Inflammatory macrophage treated with lipopolysaccharide for 1 hour (primary cell): ENCODE measurements around the gene PCCB.
"Not testable (repeated sequence)": the region's sequence is repeated elsewhere in the genome, so short reads cannot be mapped to it uniquely, and the experiment has no call there.

Experiments
- DNase-seq, 2 donors: peaks; one replicate each; pipeline ENCODE4 v3.0.0-alpha.2; 2020 to 2022

Gene PCCB

DNA sequence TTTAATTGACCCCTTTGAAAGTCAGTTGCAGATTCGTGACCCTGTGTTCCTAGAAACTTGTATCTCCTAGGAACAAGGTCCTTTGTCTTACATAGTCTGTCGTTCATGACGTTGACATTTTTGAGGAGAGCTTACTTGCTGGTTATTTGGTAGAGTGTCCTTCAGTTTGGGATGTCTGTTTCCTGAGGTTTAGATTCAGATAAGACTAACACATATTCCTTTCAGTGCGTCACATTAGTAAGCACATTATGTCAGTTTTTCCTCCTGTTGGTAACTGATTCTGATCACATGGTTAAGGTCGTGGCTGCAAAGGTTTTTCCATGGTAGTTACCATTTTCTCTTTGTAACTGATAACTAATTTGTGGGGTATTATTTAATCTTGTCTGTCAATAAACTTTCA, 80.8 kb downstream of the PCCB start:
- no peak for DNase-seq

DNA sequence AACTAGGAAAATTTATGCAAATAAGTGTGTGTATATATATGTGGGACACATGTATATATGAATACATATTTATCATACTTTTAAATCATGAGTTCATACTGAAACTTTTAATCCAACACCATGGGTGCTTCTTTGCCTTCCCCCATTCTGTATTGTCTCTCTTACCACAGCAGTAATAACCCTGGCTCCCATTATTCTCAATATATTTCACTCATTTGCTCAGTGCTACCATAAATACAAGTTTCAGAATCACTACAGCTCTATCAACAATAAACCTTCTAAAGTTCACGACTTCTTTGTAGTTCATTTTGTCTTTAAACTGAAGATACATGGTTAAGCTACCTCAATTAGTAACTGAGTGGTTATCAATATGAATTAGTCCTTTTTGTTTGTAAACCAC, 82.2 kb downstream of the PCCB start:
- no peak for DNase-seq

DNA sequence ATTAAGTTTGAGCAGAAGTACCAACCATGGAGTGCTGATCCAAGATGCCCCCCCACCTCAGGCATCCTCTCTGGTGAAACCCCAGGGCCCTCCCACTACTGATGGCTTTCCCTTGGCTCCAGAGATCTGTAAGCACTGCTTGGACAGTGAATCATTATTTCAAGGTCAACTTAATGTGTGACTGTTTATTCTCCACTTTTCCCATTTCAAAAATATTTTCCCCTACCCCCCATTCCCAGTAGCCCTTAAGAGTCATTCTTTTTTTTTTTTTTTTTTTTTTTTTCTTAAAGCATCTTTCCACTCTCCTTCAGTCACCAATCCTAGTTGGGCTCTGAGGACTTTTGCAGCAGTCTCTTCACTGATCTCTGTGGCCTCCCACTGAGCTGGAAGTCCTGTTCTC, 82.6 kb downstream of the PCCB start:
- no peak for DNase-seq

DNA sequence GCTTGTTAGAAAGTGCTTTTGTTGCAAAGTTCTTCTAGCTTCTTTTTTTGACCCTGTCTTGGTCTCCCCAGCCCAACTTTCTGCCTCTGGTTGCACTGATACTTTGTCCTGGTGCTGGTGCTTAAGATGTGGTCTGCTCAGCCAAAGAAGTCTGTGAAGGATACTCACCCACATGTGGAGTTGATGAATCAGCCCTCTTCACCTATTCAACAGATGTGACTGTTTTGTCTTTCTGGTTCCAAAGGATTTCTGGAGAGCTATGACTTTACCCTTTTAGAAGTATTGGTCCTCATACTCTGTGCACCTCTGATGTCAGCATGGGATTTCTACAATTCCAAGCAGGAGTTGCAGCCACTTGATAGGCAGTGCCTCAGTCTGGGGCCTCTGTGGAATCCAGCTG, 84.1 kb downstream of the PCCB start:
- no peak for DNase-seq

DNA sequence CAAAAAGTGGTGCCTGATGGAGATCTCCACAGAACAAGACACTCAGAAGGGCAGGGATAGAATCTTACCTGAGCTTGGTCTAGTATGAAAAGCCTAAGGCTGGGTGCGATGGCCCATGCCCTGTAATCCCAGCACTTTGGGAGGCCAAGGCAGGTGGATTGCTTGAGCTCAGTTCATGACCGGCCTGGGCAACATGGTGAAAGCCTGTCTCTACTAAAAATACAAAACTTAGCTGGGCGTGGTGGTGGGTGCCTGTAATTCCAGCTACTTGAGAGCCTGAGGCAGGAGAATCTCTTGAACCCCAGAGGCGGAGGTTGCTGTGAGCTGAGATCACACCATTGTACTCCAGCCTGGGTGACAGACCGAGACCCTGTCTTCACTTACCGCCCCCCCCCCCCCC, 84.6 kb downstream of the PCCB start:
- DNase-seq = not testable (repeated sequence)

DNA sequence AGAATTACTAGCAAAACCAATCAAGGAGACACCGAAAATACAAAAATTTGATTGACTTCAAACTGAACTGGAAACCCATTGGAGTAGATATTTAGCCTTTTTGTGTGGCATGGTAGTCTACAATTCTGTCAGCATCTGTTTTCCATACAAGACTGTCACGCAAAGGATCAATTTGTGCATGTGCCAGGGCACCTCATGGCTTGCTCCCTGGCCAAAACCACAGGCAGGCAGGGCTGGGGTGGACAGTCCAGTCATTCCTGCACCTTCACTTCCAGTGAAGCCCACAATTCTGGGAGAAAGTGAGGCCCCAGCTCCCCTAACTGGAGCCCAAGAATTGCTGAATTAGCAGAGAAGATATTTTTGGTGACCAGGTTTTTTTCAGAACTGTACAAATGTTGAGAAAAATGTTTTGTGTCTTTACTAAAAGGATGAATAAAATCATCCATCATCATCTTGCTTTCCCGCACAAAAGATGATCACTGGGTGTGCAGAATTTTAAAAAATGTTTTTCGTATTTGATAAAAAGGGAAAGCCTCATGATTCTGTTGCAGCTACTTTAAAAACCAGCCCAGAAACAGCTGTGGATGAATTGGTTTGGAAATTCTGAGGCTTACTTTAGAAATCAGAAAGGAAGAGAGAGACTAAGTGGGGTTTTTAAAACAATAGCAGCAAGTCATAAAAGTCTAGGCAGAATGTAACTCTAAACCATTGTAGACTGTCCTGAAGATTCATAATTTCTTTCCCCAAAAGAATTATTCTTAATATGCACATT, 86.4 kb downstream of the PCCB start:
- DNase-seq = no peak

DNA sequence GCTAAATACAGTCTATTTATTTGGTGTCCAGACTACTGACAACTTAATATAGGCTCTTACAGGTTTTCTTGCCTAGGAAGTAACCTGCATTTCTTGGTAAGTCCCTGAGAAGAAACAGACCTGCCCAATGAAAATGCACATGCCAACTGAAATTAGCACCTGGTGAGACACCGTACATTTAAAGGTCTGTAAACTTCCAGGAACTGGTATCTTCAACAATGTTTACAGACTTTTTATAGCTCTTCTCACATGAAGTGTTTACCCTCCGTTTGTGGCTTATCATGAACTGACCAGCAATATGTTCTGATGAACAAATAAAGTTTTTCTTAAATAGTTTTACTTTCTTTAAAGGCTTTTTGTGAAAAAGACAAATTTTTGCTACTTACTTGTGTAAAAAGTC, 93.3 kb downstream of the PCCB start:
- DNase-seq = no peak

DNA sequence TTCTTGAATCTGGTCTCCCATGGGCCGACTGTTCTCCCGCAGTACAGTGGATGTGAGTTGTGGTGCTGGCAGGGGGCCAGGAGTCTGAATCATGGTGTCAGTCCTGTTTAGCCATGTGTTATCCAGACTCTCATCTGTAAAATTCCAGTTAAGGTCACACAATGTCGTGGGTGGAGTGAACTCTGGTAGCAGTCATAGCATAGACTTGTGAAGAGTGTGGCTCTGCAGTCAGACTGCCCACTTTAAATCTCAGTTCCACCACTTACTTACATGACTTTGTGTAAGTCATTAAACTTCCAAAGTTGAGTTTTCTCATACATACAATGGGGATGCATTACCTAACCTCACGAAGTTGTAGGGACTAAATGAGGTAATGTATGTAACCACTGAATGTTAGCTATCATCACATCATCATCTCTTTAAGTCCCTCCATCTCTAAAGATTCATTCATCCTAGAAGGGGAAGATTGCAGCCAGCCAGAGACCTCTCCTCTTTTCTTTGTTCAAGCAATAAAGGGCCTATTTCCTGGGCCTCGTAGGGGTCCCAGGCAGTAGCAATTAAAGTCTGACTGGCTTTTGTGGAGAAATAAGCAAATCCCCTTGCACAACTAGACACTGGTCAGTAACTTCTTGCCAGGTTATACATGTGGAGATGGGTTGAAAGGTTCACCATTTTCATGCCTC, 93.9 kb downstream of the PCCB start:
- peak in 1 of 2 donors; percentile 5 for DNase-seq

DNA sequence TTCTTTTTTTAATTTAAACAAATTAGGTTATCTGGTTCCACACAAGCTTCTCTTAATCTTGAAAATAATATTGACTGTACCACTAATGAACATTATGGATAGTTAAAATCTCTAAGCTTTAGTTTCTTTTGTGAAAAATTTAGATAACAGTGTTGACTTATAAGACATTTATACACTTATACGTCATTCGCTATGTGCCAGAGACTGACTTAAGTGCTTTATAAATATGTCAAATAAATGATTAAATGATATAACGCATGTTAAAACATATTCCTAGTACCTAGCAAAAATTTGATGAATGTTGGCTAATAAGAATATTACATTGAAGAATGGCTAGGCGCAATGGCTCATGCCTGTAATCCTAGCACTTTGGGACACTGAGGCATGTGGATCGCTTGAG, 96.3 kb downstream of the PCCB start:
- DNase-seq = no peak

DNA sequence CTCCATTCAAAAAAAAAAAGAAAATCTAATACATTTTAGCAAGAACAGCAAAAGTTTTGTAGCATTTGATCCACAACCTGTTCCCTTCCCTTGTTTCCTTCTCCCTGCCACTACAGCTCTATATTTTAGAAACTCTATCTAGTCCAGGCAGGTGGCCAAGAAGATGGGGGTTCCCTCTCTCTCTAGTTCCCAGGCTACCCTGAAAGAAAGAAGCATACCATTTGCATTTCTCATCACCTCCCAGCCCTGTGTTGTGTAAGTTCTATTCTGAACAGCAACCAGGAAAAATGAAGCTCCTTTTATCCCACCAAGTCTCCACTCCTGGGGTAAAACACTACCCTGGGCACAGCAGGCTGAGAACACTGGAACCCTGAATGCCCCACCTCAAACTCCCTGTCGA, 100.0 kb downstream of the PCCB start:
- no peak for DNase-seq

DNA sequence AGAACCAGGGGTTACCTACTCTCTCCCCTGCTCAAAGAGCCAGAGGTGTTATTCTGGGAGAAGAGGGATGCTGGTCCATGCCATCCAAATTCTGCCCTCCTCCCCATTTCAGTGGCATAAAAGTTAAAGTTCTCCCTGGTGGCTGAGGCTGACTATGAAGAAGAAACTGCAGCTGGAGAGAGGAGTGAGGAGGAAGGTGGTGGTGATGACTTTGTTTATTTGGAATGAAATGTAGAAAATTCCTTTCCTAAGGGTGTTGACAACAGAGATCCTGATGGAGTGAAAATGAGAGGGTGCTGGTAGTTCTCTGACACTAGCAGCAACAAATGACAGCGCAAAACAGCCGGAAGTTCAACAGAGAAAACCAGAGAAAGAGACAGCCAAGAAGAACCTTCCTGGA, 100.4 kb downstream of the PCCB start:
- no peak for DNase-seq

DNA sequence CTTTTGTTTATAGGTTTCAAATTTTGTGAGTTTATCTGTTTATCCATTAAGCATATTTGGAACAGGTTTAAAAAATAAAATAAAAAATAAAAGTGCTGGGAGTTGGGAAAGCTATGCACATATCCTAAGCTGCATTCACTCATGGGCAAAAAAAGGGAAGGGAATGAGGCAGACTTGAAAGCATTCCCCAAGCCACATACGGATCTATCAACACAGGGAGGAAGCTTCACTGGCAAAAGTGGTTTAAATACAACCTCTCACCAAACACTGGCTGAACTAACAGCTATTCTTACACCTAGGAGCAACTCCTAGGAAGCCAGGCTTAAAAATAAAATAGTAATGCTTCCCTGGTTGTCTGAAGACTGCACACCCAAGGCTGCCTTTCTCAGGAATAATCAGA, 101.2 kb downstream of the PCCB start:
- DNase-seq = no peak

DNA sequence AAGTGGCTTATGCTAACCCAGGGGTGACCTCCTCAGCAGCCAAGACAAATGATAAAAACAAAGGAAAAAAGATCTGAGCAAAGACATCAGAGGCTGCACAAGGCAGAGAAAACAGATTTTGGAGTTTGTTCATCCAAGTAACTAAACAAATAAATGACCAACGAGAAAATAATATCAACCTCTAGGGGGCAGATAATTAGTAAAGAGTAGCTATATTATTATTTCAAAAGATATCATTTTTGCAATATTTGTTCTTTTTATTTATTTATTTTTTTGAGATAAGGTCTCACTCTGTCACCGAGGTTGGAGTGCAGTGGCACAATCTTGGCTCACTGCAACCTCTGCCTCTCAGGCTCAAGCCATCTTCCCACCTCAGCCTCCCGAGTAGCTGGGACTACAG, 101.8 kb downstream of the PCCB start:
- peak in 1 of 2 donors; percentile 8 for DNase-seq

DNA sequence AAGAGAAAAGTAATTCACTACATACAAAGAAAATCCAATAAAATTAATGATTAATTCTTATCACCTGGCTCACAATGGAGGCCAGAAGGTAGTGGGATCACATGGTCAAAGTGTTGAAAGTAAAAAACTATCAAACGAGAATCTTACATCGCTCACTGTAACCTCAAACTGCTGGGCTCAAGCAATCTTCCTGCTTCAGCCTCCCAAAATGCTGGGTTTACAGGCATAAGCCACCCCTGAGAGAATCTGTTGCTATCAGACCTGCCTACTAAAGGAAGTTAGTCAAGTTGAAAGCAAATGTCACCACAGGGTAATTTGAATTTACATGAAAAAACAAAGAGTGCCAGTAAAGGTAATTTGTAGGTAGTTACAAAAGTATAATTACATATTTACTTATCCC, 103.3 kb downstream of the PCCB start:
- no peak for DNase-seq

DNA sequence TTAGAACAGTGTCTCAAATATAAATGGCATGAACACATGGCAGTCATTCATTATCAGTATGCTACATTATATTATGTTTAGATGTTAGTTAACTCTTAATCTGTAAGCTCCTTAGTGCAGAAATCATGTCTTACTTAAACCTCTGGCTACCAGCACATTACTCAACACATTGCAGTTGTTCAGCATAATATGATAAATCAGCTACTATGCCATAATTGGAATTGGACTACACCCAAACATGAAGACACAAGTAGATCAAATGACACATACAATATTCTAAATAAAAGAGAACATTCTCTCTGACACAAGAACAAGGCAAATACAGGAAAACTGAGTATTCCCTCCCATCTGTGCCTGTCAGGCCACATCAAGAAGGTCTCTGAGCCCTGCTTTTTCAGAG, 116.1 kb downstream of the PCCB start:
- no peak for DNase-seq

DNA sequence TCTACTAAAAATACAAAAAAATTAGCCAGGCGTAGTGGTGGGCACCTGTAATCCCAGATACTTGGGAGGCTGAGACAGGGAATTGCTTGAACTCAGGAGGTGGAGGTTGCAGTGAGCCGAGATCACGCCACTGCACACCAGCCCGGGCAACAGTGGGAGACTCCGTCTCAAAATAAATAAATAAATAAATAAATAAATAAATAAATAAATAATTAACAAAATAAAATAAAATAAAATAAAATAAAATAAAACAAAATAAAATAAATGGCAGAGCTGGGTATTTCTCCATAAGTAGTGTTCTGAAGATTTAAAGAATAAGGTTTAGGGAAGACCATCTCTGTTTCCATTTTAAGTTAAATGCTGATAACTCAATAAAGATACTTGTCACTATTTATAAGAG, 125.7 kb downstream of the PCCB start:
- not testable (repeated sequence) for DNase-seq

DNA sequence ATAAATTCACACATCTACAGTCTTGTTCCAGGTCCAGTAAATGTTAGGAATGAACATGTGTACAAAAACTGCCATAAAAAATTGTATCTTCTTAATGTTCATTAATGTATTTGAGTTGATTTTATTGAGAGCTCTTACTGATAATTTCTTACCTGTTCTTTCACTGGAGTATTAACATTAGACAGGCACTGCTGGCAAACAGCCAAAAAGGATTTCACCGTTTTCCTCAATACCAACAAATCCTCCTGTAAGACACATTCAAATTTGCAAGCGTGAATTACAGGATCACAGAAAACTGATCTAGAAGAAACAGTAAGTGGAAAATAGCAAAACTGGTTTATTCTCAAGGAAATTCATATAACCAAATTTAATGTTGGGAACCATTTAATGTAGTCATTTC, 127.4 kb downstream of the PCCB start:
- DNase-seq = no peak

DNA sequence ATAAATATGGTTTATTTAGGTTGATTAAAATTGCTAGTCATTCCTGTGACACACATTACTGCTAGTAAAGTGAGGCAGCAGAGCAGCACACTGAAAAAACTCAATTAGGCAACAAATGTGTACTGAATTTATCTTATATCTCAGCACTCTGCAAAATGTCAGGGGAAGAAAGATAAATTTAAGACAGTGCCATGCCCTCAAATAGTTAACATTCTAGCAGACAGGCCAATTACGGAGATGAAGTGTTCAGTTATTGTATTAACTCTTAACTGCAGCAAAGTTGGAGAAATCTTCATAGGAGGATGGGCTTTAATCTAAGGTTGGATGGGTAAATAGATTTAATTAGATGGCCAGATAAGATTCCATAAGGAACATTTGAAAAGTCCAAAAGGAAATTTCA, 127.9 kb downstream of the PCCB start:
- no peak for DNase-seq
